GM10847 (cell line): ENCODE data around the gene SRRT.

Source experiments
- POLR2A ChIP-seq: IDR thresholded peaks from 2 replicates; pipeline ENCODE4 v1.6.1; 2011; ENCODE audit not compliant: insufficient read length; ENCODE audit errors: extremely low read depth

SRRT gene

GRCh38 chr7:100840470-100841100 is 34.3 kb upstream of the SRRT start:
- TF ChIP-seq POLR2A = no peak

GRCh38 chr7:100847360-100847759 is 27.5 kb upstream of the SRRT start:
- no peak for TF ChIP-seq POLR2A

- no peak for TF ChIP-seq POLR2A
Observed at GRCh38 chr7:100852048-100852872, 22.6 kb upstream of the SRRT start, which contains the start of gene SLC12A9. Gene SLC12A9 (plus strand): TSS chr7:100852713. CDS start chr7:100854198, 1,485 bp downstream.

- no peak for TF ChIP-seq POLR2A
Observed at GRCh38 chr7:100854146-100854895, 20.6 kb upstream of the SRRT start.

GRCh38 chr7:100855515-100855914 is 19.4 kb upstream of the SRRT start:
- no peak for TF ChIP-seq POLR2A

GRCh38 chr7:100856871-100857282 is 18.0 kb upstream of the SRRT start:
- no peak for TF ChIP-seq POLR2A

- no peak for TF ChIP-seq POLR2A
Observed at GRCh38 chr7:100859856-100860255, 15.0 kb upstream of the SRRT start.

GRCh38 chr7:100860702-100861615 is 13.9 kb upstream of the SRRT start:
- TF ChIP-seq POLR2A = no peak

- no peak for TF ChIP-seq POLR2A
Observed at GRCh38 chr7:100861616-100861985, 13.3 kb upstream of the SRRT start.

GRCh38 chr7:100863406-100863950 is 11.4 kb upstream of the SRRT start:
- TF ChIP-seq POLR2A = no peak

- TF ChIP-seq POLR2A = no peak
Observed at GRCh38 chr7:100864263-100864845, 10.5 kb upstream of the SRRT start.

- TF ChIP-seq POLR2A = no peak
Observed at GRCh38 chr7:100865372-100865911, 9.5 kb upstream of the SRRT start.

- no peak for TF ChIP-seq POLR2A
Observed at GRCh38 chr7:100865938-100866728, 8.8 kb upstream of the SRRT start.
